NCI-H1436 treated with DMSO at 0.1 percent for 48 hours (cell line): ENCODE measurements around the gene MAP3K19.

Experiments
- DNase-seq: peaks from one replicate; lab custom pipeline; 2025; lab: John Stamatoyannopoulos, UW

The MAP3K19 gene

DNA sequence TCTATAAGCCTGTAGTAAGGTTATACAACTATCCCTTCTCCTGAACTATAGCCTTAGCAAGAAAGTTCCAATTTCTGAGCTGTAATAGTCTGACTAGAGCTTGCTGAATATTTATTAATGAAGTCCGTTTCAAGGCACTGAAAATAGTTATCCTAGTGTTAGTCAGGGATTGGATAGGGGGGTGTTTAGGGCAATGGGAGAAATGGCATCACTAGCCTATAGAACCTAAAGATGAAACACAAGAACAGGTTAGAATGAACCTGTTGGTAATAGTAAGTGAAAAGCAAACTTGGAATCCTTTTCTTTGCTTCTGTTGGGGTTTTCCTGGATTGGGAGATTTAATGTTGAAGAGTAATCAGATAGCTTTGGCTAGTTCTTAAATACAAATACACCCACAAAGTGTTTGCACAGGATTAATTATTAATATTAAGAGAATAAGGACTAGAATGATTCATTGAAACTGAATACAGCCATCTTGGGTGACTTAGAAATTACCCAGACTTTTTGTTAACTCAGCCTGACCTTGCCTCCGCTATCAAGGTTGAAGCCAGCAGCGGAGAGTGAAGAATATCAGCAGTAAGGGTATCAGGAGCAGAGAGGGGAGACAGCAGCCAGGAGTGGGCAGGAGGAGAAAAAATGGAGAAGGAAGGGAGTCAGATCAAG lies 114.3 kb downstream of the MAP3K19 start:
- DNase-seq = no peak

DNA sequence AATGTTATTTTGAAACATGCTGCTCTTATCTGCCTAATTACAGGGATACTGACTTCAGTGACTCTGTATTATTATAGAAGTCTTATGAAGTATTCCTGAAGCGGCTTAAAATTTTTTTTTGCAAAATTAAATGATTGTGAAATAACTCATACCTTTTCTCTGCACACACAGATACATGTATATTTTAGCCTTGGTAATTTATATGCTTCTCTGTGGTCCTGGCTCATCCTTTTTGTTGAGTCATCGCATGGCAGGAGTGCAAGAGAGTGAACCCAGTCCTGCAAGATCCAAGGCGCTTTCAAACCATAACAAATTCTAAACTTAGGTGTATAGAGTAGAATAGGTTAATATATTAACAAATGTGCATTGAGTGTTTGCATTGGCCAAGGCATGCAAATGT lies 120.1 kb downstream of the MAP3K19 start:
- no peak for DNase-seq

- no peak for DNase-seq
Observed at GRCh38 chr2:134926231-134926931, 120.9 kb downstream of the MAP3K19 start.

DNA sequence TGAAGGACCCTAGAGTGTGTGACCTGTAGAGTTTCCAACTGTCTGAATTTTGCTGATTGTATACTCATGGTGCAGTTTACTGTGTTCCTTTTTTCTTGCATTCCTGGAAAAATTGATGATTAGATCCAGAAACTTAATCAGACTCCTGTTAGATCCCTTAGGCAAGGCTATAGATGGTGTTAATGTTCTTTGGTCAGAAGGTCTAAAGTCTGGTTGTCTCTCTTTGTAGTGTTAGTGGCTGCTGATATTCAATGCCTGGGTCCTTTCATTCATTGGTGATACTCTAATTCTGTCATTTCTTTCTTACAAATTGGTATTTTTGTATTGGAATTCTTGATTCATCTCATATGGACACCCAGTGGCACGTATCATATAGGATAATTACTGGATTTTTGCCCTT lies 122.3 kb downstream of the MAP3K19 start:
- no peak for DNase-seq

DNA sequence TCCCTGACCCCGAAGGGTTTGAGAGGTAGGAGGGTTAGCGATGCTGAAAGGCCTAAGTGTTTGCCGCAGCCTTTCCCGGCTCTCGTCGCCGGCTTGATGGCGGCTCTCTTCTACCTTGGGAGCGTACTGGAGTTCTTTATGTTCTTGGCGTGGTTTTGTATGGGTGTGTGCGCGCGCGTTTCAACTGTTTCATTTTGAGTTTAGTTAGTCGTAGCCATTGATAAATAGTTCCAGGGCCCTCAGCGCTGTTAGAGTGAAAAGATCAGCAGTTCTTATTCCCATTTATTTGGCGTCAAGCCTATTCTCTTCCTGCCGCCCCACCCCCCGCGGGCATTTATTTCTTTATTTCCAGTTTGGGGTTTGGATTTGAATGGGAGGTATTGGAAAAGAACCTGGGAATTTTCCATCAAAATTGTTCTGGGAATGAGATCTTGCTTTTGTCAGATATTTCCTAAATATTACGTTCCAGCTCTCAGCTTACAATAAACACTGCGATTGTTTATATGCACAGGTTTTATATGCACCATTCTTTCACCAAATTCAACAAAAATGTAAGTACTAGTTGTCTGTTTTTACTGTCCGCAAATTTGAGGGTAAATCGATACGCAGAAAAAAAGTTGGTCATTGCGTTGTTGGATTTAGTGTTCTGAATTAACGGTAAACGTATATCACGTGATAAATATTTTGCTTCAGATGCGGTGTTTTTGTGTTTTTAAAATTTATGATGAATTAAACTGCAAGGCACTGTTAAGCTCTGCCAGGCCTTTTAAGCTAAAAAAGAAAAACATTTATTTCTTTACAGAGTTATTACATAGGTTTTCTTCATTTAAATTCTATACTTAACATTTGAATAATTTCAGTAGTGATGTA lies 127.7 kb downstream of the MAP3K19 start:
- DNase-seq = no peak

- peak; percentile 86 for DNase-seq
Observed at GRCh38 chr2:134918526-134919340, 128.5 kb downstream of the MAP3K19 start, which contains the start of gene CCNT2. TSS of gene CCNT2 (plus strand) at chr2:134918822. CDS start at chr2:134918855, 33 bp downstream.

DNA sequence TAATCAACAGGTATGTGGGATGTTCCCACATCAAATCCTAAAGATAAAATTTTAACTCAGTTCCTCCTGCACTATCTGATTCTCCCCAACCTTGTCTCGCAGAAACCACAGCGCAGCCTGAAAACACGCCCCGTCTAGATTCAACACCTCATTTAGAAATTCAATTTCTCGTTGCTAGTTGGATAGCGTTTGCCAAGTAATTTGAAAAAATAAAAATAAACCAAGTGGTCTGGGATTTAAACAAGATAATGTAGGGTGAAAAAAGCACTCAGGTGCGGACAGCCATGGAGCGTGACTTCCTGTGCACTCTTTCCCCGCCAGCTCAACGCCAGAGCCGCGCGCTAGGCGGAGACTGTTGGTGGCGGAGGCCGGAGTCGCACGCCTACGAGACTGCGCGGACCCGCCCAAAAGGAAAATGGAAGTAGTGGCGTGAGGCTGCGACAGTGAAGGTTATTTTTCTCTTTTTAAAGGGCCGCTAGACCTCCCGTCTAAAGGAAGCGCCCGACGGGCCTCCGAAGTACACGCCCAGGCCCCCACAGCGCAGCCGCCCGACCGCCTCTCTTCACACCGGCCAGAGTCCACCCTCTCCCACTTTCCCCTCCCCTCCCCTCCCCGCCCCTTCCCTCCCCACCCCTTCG lies 129.2 kb downstream of the MAP3K19 start:
- DNase-seq = peak; percentile 79

GRCh38 chr2:134917360-134917865 lies 129.8 kb downstream of the MAP3K19 start:
- DNase-seq = no peak
